Activated T-cell treated with anti-CD3 and anti-CD28 coated beads, Interleukin-2, amount 50 U/mL, for 4 hours (primary cell): ENCODE measurements around the gene SERBP1. TPM values are rescaled to one million over a fixed set of nuclear protein-coding genes. Genes with fewer than 3 reads are reported as not detected.
"Not testable (repeated sequence)": the region's sequence is repeated elsewhere in the genome, so short reads cannot be mapped to it uniquely, and the experiment has no call there.

Experiments
- ATAC-seq, 2 donors: fragments of 200-7000 bp; cut with Tn5 transposase; one replicate each; pipeline ENCODE4 v1.10.0; 2021
- DNase-seq: peaks from one replicate; pipeline ENCODE4 v3.0.0-alpha.2; 2020
- H3K27me3 Mint-ChIP-seq: one replicate; pipeline ENCODE4 v1.8.0; 2021; ENCODE audit warnings: low read depth, mixed read lengths
- H3K36me3 Mint-ChIP-seq: one replicate; pipeline ENCODE4 v1.8.0; 2022; ENCODE audit warnings: mixed read lengths; ENCODE audit not compliant: insufficient read depth
- H3K4me1 Mint-ChIP-seq: one replicate; pipeline ENCODE4 v1.8.0; 2021; ENCODE audit warnings: low read depth, mixed read lengths
- H3K4me3 Mint-ChIP-seq: one replicate; pipeline ENCODE4 v1.8.0; 2021; ENCODE audit warnings: mild to moderate bottlenecking, moderate library complexity, mixed read lengths
- H3K9me3 Mint-ChIP-seq: one replicate; pipeline ENCODE4 v1.8.0; 2021; ENCODE audit warnings: mixed read lengths
- total RNA-seq, 3 donors: library from RNA; stranded (reverse); gene quantifications; one replicate each; pipeline ENCODE4 v1.2.1, GENCODE V29; 2021

The SERBP1 gene
- total RNA-seq, 3 donors from 2014 or later = 753 to 907 (median 821) TPM

DNA sequence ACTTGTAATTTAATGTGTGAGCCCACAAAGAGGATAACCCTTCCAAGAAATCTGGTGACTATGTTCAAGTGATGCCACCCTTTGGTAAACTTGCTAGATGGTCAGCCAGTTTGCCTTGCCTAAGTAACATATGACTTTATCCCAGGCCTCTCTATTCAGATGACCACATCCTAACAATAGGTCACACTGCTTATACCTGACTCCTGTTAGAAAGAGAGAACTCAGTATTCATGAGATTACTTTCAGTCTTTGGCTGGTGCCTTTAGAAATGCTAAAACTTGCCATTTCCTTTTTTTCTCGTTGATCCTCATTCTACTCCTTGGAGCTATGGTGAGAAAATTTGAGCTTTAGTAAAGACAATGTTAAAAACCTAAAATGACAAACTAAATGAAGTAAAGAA, 28.5 kb upstream of the SERBP1 start:
- no peaks in the 10 kb centered on the region for H3K4me1 Mint-ChIP-seq
- DNase-seq (no peak), ATAC-seq (no peak)
- no peaks in the 10 kb centered on the region for H3K27me3 Mint-ChIP-seq
- H3K36me3 Mint-ChIP-seq = no peaks in the 10 kb centered on the region
- no peak overlapping the region for H3K4me3 Mint-ChIP-seq
- no peaks in the 10 kb centered on the region for H3K9me3 Mint-ChIP-seq

DNA sequence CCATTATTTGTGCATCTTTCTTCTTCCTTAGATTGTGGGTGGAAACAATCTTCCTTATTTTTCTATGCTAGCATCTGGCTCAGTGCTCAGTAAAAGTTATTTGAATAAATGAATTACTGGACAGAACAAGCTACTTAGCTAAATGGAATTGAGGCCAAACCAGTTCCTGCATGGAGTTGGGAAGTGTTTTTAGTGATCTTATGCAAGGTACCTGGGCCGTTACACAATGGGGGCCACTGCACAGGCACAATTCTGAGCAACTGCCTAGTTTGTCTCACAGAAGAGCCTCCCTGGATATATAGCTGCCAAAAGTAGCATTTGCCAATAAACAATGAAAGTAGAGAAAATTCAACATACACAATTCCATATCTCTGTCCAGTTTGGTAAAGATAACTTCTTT, 27.0 kb upstream of the SERBP1 start:
- Mint-ChIP-seq H3K4me3 (no peak overlapping the region), H3K4me1 (no peaks in the 10 kb centered on the region), H3K27me3 (no peaks in the 10 kb centered on the region), H3K36me3 (no peaks in the 10 kb centered on the region), H3K9me3 (no peaks in the 10 kb centered on the region)
- DNase-seq = no peak
- ATAC-seq = no peak

GRCh38 chr1:67451815-67452214, 21.6 kb upstream of the SERBP1 start:
- ATAC-seq = no peak
- peaks cover 3% of the 10 kb centered on the region for H3K27me3 Mint-ChIP-seq
- no peak for DNase-seq
- H3K36me3 Mint-ChIP-seq = no peaks in the 10 kb centered on the region
- peaks cover under 1% of the 10 kb centered on the region for H3K4me1 Mint-ChIP-seq
- H3K9me3 Mint-ChIP-seq = no peaks in the 10 kb centered on the region
- no peak overlapping the region for H3K4me3 Mint-ChIP-seq

DNA sequence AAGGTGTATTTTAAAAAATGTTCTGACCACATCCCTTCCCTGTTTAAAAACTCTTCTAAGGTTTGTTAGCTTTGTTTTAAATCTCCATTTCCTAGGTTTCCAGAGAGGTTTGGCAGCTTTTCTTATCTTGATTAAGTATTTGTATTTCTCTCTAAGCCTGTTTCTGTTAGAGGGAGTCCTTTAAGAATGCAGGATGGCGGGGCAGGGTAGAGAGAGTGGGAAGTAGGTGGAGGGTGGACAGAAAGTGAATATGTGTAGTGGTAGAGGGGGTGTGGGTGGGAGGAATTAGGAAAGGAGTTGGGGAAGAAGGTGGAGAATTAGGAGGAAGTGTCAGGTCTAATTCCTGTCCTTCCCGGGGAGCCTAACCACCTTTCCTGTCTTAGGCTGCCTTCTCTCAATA, 21.2 kb upstream of the SERBP1 start:
- H3K4me1 Mint-ChIP-seq = peaks cover 4% of the 10 kb centered on the region
- H3K4me3 Mint-ChIP-seq = no peak overlapping the region
- H3K36me3 Mint-ChIP-seq = no peaks in the 10 kb centered on the region
- H3K27me3 Mint-ChIP-seq = peaks cover 3% of the 10 kb centered on the region
- ATAC-seq (no peak), DNase-seq (no peak)
- H3K9me3 Mint-ChIP-seq = no peaks in the 10 kb centered on the region

GRCh38 chr1:67446893-67447292, 16.7 kb upstream of the SERBP1 start:
- H3K4me3 Mint-ChIP-seq = no peak overlapping the region
- peaks cover 8% of the 10 kb centered on the region for H3K4me1 Mint-ChIP-seq
- no peak for ATAC-seq
- H3K36me3 Mint-ChIP-seq = no peaks in the 10 kb centered on the region
- no peak for DNase-seq
- H3K9me3 Mint-ChIP-seq = no peaks in the 10 kb centered on the region
- peaks cover 3% of the 10 kb centered on the region for H3K27me3 Mint-ChIP-seq

DNA sequence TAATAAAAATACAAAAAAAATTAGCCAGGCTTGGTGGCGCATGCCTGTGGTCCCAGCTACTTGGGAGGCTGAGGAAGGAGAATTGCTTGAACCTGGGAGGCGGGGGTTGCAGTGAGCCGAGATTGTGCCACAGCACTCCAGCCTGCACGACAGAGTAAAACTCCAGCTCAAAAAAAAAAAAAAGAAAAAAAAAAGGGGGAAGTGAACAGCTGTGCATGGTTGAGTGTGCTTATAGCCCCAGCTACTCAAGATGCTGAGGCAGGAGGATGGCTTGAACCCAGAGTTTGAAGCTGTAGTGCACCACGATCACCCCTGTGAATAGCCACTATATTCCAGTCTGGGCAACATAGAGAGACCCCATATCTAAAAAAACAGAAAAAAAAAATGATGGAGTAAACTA, 15.8 kb upstream of the SERBP1 start:
- peaks cover 16% of the 10 kb centered on the region for H3K4me1 Mint-ChIP-seq
- H3K9me3 Mint-ChIP-seq, DNase-seq, H3K4me3 Mint-ChIP-seq, ATAC-seq, H3K36me3 Mint-ChIP-seq, H3K27me3 Mint-ChIP-seq: not testable (repeated sequence)

DNA sequence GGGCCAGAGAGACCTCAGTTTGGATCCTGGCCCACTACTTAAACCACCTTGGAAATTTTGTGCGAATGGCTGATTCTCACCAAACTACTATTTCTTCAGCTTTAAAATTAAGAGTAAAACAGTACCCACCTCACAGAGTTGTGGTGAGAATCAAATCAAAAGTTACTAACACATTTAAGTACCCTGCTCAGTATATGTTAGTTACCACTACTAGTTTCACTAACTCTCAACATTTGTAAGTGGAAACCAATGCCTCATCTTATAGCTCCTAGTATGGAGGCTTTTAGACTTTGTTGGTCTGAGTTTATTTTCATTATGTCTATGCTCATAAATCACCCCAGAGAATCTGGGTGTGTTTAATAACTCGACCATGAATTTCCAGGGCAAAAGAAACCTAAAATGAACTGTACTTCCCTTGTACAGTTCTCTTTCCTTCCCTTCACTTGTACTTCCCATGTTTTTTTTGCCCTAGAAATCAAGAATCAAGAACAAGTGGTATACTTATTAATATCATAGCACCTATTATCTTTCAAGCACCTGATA, 11.6 kb upstream of the SERBP1 start:
- Mint-ChIP-seq H3K4me3 (no peak overlapping the region), H3K9me3 (no peaks in the 10 kb centered on the region)
- peak; percentile 88 for ATAC-seq

DNA sequence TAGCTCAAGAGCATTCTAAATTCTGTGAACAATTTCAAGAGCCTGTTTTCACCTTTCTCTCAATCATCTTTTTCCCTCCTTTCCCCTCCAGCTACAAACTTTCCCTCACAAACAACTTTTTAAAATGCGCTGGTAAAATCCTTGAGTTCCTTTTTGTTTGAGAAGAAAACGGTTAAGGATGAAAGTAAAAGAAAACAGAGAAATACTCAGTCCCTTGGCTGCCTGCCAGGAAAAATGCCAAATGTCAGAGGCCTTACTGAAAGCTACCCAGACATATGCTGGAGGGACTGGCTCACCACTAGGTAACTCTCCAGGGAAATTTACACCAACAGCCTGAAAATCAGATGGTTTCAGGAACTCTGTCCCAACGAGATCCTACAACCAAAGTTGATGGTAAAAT, 11.0 kb upstream of the SERBP1 start:
- peak; percentile 33 for DNase-seq
- H3K4me1 Mint-ChIP-seq = peaks cover 14% of the 10 kb centered on the region
- no peaks in the 10 kb centered on the region for H3K36me3 Mint-ChIP-seq
- no peaks in the 10 kb centered on the region for H3K27me3 Mint-ChIP-seq
- peak overlapping the region; percentile 57 for H3K4me3 Mint-ChIP-seq
- ATAC-seq = no peak
- no peaks in the 10 kb centered on the region for H3K9me3 Mint-ChIP-seq

More for the DNA sequence above, 11.6 kb upstream of the SERBP1 start:
- DNase-seq = no peak
- Mint-ChIP-seq H3K4me1 (peaks cover 19% of the 10 kb centered on the region), H3K27me3 (no peaks in the 10 kb centered on the region), H3K36me3 (no peaks in the 10 kb centered on the region)

DNA sequence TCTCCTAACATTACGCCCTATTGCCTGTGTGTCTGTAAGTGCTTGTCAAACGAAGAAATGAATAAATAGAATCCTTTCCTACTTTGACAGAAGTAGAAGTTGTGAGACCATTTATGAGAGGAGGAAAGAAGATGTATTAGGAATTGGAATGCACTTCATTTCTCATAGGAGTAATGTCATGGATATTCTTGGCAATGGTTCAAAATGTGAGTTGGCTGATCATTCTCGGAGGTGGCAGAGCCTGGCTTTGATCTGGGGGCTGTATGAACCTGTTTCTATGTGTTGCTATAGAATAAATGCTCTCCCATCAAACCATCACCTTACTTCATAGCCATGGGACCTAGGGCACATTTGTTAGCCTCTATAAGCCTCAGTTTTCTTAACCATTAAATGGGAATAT, 10.1 kb upstream of the SERBP1 start:
- peaks cover 13% of the 10 kb centered on the region for H3K4me1 Mint-ChIP-seq
- no peaks in the 10 kb centered on the region for H3K9me3 Mint-ChIP-seq
- no peak for ATAC-seq

DNA sequence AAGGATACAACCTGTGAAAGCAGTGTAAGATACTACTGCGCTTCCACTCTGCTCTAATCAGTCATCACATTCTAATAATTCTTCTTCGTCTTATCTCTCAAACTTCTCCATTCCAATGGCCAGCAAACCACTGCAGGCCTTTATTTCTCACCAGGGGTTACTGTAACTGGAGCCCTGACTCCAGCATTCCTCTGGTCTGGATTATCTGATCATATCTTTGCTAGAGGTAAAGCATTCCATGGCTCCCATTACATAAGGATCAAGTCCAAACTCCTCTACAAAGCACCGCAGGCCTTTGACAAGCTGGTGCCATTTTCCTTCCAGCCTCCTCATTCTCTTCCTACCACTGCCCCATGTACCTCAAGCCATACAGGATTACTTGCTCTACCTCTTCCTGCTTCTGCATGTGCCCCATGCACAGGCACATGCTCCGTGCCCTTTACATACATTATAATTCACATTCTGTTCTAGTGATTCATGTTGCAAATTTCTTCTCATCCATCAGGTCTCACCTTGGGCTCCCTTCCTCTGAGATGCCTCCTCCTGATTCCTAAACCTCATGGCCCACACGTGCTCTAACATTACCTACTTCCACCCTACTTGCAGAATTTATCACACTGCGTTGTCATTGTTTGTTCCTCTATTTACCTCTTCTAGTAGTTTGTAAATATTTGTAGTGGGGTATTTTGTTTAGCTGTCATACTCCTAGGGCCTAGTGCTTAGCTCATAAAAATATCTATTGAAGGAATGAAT, 9.3 kb upstream of the SERBP1 start:
- H3K9me3 Mint-ChIP-seq = no peaks in the 10 kb centered on the region
- ATAC-seq (no peak), DNase-seq (no peak)
- H3K36me3 Mint-ChIP-seq = no peaks in the 10 kb centered on the region
- no peaks in the 10 kb centered on the region for H3K27me3 Mint-ChIP-seq
- peaks cover 13% of the 10 kb centered on the region for H3K4me1 Mint-ChIP-seq
- H3K4me3 Mint-ChIP-seq = no peak overlapping the region

More for the DNA sequence above, 10.1 kb upstream of the SERBP1 start:
- Mint-ChIP-seq H3K36me3 (no peaks in the 10 kb centered on the region), H3K27me3 (no peaks in the 10 kb centered on the region), H3K4me3 (no peak overlapping the region)
- DNase-seq = no peak

- DNase-seq = no peak
Observed at GRCh38 chr1:67437961-67438360, 7.8 kb upstream of the SERBP1 start.

DNA sequence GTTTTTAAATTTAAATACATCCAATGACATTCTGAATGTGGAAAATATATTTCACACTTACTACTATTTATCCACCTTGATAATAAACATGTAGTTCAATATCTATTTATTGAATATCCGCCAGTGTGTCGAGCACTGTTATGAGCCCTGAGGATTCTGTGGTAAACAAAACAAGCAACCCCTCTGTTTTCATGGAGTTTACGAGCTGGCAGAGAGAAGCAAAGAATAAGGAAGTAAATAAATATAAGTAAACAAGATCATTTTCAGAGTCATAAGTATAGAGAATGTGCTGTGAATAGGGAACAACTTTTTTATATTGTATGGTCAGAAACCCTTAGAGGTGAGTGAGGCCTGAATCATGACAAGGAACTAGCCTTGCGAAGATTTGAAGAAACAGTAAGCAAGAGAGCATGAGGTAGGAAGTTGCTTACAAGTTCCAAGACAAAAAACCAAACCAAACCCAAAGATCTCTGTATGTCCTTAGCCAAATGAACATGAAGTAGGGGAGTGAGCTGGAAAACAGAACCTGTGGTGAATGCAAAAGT, 6.4 kb upstream of the SERBP1 start:
- DNase-seq = no peak
- Mint-ChIP-seq H3K9me3 (no peaks in the 10 kb centered on the region), H3K4me1 (peaks cover 29% of the 10 kb centered on the region), H3K36me3 (no peaks in the 10 kb centered on the region), H3K4me3 (no peak overlapping the region), H3K27me3 (no peaks in the 10 kb centered on the region)
- ATAC-seq = no peak

More at GRCh38 chr1:67437961-67438360, 7.8 kb upstream of the SERBP1 start:
- peaks cover 23% of the 10 kb centered on the region for H3K4me1 Mint-ChIP-seq
- no peaks in the 10 kb centered on the region for H3K9me3 Mint-ChIP-seq
- H3K27me3 Mint-ChIP-seq = no peaks in the 10 kb centered on the region
- no peak overlapping the region for H3K4me3 Mint-ChIP-seq
- no peaks in the 10 kb centered on the region for H3K36me3 Mint-ChIP-seq
- no peak for ATAC-seq

GRCh38 chr1:67434491-67434890, 4.3 kb upstream of the SERBP1 start:
- peaks cover 3% of the 10 kb centered on the region for H3K36me3 Mint-ChIP-seq
- H3K4me3 Mint-ChIP-seq = no peak overlapping the region
- H3K4me1 Mint-ChIP-seq = peaks cover 26% of the 10 kb centered on the region
- no peaks in the 10 kb centered on the region for H3K9me3 Mint-ChIP-seq
- no peak for ATAC-seq
- H3K27me3 Mint-ChIP-seq = no peaks in the 10 kb centered on the region
- DNase-seq = no peak

- no peaks in the 10 kb centered on the region for H3K27me3 Mint-ChIP-seq
- H3K4me3 Mint-ChIP-seq = no peak overlapping the region
- H3K9me3 Mint-ChIP-seq = no peaks in the 10 kb centered on the region
- peaks cover 8% of the 10 kb centered on the region for H3K36me3 Mint-ChIP-seq
- peaks cover 26% of the 10 kb centered on the region for H3K4me1 Mint-ChIP-seq
- DNase-seq (no peak), ATAC-seq (no peak)
Observed at GRCh38 chr1:67433837-67434236, 3.6 kb upstream of the SERBP1 start.

GRCh38 chr1:67432745-67433144, 2.5 kb upstream of the SERBP1 start:
- H3K36me3 Mint-ChIP-seq = peaks cover 19% of the 10 kb centered on the region
- H3K4me3 Mint-ChIP-seq = peak overlapping the region; percentile 17
- H3K27me3 Mint-ChIP-seq = no peaks in the 10 kb centered on the region
- DNase-seq (no peak), ATAC-seq (no peak)
- H3K4me1 Mint-ChIP-seq = peaks cover 26% of the 10 kb centered on the region
- no peaks in the 10 kb centered on the region for H3K9me3 Mint-ChIP-seq
